Fibroblast of skin of right biceps (primary cell): ENCODE data around the gene FREM3.

Experiments
- DNase-seq: peaks from one replicate; pipeline ENCODE4 v3.0.0-alpha.2; 2013

FREM3 gene

DNA sequence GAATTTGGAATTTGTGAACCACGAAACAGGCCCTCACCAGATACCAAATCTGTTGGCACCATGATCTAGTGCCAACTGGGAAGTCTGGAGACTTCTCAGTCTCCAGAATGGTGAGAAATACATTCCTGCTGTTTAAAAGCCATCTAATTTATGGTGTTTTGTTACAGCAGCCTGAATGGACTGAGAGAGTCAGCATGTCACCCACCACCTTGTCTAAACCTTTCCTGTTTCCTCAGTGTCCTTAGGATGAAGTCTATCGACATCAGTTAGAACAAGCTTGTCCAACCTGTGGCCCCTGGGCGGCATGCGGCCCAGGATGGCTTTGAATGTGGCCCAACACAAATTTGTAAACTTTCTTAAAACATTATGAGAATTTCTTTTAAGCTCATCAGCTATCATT lies 42.1 kb downstream of the FREM3 start:
- DNase-seq, result no peak

DNA sequence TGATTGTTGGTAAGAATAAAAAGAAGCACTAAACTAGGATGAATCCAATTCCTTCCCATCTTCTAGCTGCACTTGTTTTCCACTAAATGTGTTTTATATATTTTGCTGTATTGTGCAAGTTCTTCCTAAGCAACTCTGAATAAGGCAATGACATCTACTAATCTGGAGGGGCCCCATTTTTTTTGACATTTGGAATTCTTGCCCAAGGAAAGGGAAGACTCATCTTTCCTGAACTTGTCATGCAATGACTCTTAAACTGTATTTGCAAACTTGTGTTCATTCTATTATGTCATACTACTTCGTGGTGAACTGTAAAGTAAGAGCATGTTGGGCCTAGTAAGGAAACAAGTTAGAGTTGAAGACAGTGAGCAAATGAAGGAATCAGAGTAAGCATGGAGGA lies 45.9 kb downstream of the FREM3 start:
- DNase-seq, result no peak

DNA sequence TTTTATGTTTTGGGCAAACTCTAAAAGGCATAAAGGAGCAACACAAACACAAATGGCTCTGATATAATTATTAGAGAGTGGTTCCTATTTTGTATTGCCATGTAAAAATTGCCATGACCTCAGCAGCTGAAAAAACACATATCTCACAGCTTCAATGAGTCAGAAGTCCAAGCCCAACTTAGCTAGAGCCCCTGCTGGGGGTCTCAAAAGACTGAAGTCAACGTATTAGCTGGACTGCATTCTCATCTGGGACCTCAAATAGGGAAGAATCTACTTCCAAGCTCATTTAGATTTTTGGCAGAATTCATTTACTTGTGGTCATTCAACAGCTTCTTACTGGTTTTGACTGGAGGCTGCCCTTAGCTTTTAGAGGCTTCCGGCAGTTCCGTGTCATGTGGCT lies 47.4 kb downstream of the FREM3 start:
- peak; percentile 3 for DNase-seq

GRCh38 chr4:143643399-143643798 lies 57.1 kb downstream of the FREM3 start:
- no peak for DNase-seq

GRCh38 chr4:143642611-143643010 lies 57.9 kb downstream of the FREM3 start:
- no peak for DNase-seq

- DNase-seq, result no peak
Measured at GRCh38 chr4:143641361-143641760, 59.1 kb downstream of the FREM3 start.

- no peak for DNase-seq
Measured at GRCh38 chr4:143634763-143635162, 65.7 kb downstream of the FREM3 start.

DNA sequence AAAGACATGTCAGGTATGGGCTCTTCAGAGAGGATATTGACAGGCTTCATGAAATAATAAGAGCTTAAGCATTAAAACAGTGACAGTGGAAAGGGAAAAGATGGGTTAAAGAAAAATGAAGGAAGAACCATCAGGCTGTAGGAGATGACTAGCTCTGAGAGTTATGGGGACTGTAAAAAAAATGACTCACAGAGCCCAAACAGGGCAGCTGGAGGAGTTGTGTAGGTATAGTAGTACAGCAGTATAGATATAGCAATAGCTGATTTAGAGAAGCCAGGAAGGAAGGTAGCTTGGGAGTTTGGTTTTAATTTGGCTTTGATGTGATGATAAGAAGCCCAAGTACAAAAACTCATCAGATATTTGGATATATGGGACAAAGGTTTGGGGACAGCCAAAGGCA lies 66.6 kb downstream of the FREM3 start:
- no peak for DNase-seq

GRCh38 chr4:143626134-143626911 lies 74.2 kb downstream of the FREM3 start:
- peak; percentile 65 for DNase-seq

DNA sequence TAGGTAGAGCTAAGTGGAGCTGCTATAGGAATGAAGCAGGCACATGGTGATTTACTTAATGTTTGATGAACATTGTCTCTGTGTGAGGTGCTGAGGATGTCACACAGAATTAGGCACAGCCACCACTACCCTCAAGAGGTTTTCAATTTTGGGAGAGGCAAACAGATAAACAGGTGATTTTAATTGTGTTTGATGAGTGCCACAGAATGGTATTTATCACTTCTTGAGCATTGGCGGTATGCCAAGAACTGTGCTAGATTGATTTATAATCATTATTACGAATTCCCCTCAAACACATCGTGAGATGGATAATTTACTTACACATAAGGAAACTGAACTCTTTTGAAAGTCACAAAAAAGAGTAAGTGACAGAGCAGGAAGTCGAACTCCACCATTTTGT lies 74.8 kb downstream of the FREM3 start:
- no peak for DNase-seq

- no peak for DNase-seq
Measured at GRCh38 chr4:143623896-143624295, 76.6 kb downstream of the FREM3 start.

DNA sequence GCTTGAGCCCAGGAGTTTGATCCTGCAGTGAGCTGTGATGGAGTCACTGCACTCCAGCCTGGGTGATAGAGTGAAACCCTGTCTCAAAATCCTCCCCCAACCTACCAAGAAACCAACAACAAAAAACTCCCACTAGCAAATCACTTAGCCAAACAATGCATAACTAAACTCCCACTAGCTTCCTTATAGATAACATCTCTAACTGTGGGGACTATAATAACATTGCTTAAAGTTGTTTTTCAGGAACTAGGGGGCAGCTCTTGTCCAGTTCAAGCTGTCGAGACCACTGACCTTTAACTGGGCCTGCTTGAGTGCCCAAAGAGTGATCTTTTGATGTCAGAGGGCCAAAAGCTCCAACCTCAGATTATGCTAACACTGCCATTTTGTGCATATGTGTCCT lies 81.7 kb downstream of the FREM3 start:
- no peak for DNase-seq

DNA sequence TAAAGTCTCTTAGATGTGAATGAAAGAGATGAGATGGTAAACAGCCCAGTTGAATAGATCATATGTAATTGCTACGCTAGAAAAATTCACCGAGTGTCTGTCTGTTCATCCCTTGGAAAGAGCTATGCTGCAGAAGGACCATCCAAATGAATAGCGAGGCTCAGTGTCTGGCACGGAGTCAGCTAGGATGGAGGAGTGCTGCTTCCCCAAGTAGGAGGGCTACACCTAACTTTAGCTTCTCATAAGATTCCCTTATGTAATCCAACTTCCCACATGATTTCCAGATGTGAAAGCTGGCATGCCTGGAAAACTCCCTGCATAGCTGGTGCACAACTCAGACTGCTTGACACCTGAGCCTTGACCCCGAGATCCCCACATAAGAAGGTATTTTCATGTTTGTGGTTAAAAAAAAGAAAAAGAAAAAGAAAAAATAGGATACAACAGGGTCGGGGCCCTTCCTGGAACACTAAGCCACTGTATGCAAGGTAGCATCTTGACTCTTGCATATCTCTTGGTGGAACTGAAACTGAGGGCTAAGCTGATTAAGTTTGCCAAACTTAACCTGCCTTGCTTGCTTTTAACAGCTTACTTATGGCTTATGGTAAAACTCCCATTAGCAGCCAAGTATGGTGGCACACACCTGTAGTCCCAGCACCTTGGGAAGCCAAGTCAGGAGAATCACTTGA lies 82.3 kb downstream of the FREM3 start:
- no peak for DNase-seq

DNA sequence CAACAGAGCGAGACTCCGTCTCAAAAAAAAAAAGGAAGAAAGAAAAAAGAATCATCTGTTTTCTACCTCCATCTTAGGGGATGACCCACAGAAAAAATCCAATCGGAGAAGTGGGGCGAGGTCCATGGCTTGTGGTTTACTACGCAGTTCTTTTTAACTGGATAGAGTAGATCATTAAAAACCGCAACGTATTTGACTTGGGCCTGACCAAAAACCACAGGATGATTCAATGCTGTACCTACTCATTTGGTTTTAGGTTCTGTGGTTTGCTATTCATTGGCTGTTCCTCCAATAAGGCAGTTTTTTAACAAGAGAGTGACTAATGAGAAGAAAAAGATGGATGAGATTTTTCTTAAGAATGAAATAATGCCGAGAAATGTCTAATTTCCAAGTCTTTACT lies 83.7 kb downstream of the FREM3 start:
- DNase-seq, result peak; percentile 55

DNA sequence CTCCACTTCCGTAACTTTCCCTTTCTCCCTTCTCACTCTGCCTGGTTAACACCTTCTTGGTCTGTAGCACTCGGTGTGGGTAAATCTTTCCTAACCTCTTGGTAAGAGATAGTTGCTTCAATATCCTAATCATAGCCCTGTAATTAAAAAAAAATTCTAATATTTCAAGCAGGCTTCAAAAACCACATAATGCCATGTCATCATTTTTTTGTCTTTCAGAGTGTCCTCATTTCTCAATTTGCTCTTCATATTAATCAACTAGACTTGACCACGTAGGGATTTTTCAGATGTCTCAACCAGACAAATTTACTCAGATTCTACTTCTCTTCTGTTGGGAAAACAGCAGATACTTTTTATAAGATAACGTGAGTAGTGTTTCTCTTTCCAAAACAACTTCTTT lies 91.0 kb downstream of the FREM3 start:
- DNase-seq, result no peak

- no peak for DNase-seq
Measured at GRCh38 chr4:143606480-143606879, 94.0 kb downstream of the FREM3 start.

- DNase-seq, result no peak
Measured at GRCh38 chr4:143599827-143600226, 100.6 kb downstream of the FREM3 start.

GRCh38 chr4:143598816-143599215 lies 101.7 kb downstream of the FREM3 start:
- DNase-seq, result no peak

DNA sequence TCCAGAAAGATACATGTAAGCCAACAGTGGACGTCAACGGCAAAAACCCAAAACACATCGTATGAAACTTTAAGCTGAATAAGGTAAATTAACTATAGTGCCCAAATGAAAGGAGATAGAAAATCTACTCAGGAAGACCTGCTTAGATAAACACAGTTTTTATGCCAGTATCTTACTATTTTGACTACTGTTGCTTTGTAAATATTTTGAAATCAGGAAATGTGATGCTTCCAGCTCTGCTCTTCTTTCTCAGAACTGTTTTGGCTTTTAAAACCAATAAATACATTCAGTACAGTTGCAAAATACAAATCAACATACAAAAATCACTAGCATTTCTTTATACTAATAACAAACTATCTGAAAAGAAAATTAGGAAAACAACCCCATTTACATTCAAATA lies 103.2 kb downstream of the FREM3 start:
- DNase-seq, result no peak

DNA sequence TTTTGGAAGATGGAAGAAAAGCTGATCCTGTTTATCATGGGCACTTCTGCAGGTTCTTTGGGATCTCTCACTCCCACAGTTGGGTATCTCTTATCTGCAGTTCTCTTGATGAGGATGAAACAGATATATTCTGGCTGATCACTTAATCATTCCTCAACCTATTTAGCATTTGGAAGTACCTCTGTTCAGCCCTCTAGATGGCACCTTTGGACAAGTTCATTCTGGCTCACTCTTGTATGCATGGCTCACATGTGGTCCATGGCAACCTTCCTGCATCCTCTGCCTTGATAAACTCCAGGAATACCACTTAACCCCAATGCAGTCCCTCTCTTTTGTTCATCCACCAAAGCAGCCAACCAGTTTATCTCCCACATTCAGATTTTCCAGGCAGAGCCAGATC lies 112.8 kb downstream of the FREM3 start:
- DNase-seq, result no peak

- peak; percentile 53 for DNase-seq
Measured at GRCh38 chr4:143586080-143586479, 114.4 kb downstream of the FREM3 start.

DNA sequence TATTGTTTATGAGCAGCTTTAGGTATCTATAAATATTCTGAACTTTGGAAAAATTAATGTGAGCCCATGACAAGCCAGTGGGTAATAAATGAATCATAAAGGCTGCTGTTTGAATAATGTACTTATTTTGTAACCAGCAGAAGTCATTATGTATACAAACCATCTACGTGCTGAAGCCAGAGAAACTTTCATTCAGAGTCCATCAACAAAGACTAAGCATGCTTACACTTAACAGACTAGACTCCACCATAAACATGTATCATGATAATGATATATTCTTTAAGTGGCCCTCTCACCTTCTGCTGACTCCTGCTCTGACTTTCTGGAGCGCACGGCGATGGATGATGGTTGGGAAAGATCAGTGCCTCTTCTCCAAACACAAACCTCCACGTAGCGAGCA lies 114.9 kb downstream of the FREM3 start:
- DNase-seq, result no peak

DNA sequence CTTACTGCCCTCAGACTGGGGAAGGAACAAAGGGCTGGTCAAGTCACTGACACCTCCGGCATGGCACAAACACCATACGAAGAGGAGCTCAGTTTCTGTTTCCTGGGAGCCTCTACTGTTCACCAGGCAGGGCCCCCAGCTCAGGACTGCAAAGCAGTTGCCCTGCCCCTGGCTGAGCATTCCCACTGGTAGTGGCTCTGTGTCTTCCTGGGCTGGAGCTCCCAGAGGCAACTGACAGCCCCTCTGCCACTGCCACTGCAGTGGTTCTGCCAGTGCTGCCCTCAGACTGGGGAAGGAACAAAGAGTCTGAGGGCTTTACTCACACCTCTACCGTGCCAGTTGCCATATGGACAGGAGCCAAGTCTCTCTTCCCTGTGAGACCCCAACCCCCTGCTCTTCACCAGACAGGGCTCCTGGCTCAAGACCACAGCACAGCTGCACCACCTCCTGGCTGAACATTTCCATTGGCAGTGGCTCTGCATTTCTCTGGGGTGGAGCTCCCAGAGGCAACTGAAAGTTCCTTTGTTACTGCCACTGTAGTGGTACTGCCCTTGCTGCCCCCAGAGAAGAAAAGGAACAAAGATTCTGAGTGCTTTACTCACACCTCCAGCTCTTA lies 119.0 kb downstream of the FREM3 start:
- no peak for DNase-seq

DNA sequence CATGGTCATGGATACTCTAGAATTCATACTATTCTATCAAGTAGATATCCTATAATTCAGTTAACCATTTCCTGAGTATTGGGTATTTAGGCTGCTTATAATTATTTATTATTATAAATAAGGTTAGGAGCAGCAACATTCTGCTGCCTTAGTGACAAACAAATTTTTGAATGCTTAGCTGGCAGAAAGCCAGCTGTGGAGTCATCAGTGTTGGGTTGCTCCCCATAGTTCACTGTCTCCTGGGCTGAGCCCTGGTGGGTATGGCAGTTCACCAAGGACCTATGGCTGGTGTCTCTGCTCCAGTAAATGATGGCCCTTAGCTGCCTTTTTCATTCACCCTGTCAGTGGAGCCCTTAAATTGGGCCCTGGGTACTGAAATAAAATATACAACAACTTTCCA lies 125.1 kb downstream of the FREM3 start:
- no peak for DNase-seq
